Effector memory CD4-positive, alpha-beta T cell (primary cell): ENCODE data around the gene FBXO36.
"Not testable (repeated sequence)": the region's sequence is repeated elsewhere in the genome, so short reads cannot be mapped to it uniquely, and the experiment has no call there.

Experiments used
- DNase-seq, 3 donors: peaks; one replicate each; pipeline ENCODE4 v3.0.0-alpha.2; 2020
- H3K27ac ChIP-seq: 2 replicates; pipeline ENCODE4 v1.7.0; 2013; ENCODE audit warnings: mild to moderate bottlenecking, low read length, moderate library complexity; ENCODE audit not compliant: insufficient read depth, poor library complexity, severe bottlenecking
- H3K27me3 ChIP-seq: replicated peaks from 2 replicates; pipeline ENCODE4 v1.7.0; 2013; ENCODE audit warnings: mild to moderate bottlenecking, low read length; ENCODE audit not compliant: insufficient read depth, control insufficient read depth, poor library complexity, severe bottlenecking
- H3K36me3 ChIP-seq: 2 replicates; pipeline ENCODE4 v1.7.0; 2013; ENCODE audit warnings: mild to moderate bottlenecking, low read length, moderate library complexity; ENCODE audit not compliant: control insufficient read depth, insufficient read depth
- H3K4me1 ChIP-seq: 2 replicates; pipeline ENCODE4 v1.7.0; 2013; ENCODE audit warnings: low read length, mild to moderate bottlenecking; ENCODE audit not compliant: control insufficient read depth, insufficient read depth, poor library complexity, severe bottlenecking
- H3K4me3 ChIP-seq: 2 replicates; pipeline ENCODE4 v1.7.0; 2013; ENCODE audit warnings: low read length, low read depth, mild to moderate bottlenecking; ENCODE audit not compliant: insufficient read depth, poor library complexity, severe bottlenecking
- H3K9me3 ChIP-seq: 2 replicates; pipeline ENCODE4 v1.7.0; 2013; ENCODE audit warnings: mild to moderate bottlenecking, low read length, moderate library complexity; ENCODE audit not compliant: control insufficient read depth

Gene FBXO36

GRCh38 chr2:229955663-229956062 is 33.4 kb downstream of the FBXO36 start:
- Histone ChIP-seq H3K27ac (no peak overlapping the region), H3K9me3 (no peaks in the 10 kb centered on the region), H3K27me3 (no peaks in the 10 kb centered on the region), H3K4me1 (no peaks in the 10 kb centered on the region), H3K4me3 (no peak overlapping the region), H3K36me3 (no peaks in the 10 kb centered on the region)
- no peak for DNase-seq

- Histone ChIP-seq H3K27me3 (no peaks in the 10 kb centered on the region), H3K9me3 (no peaks in the 10 kb centered on the region), H3K36me3 (no peaks in the 10 kb centered on the region), H3K27ac (no peak overlapping the region), H3K4me1 (no peaks in the 10 kb centered on the region), H3K4me3 (no peak overlapping the region)
- DNase-seq = no peak
Measured at GRCh38 chr2:229956491-229956890, 34.2 kb downstream of the FBXO36 start.

- H3K27me3 ChIP-seq, DNase-seq, H3K27ac ChIP-seq, H3K36me3 ChIP-seq, H3K9me3 ChIP-seq, H3K4me3 ChIP-seq, H3K4me1 ChIP-seq: not testable (repeated sequence)
Measured at GRCh38 chr2:229963596-229963995, 41.3 kb downstream of the FBXO36 start.

GRCh38 chr2:229969921-229970320 is 47.6 kb downstream of the FBXO36 start:
- H3K4me1 ChIP-seq = no peaks in the 10 kb centered on the region
- H3K9me3 ChIP-seq = no peaks in the 10 kb centered on the region
- no peak overlapping the region for H3K27ac ChIP-seq
- no peak for DNase-seq
- no peaks in the 10 kb centered on the region for H3K36me3 ChIP-seq
- H3K27me3 ChIP-seq = no peaks in the 10 kb centered on the region
- H3K4me3 ChIP-seq = no peak overlapping the region

- no peaks in the 10 kb centered on the region for H3K4me1 ChIP-seq
Measured at GRCh38 chr2:229970406-229970805, 48.1 kb downstream of the FBXO36 start.

GRCh38 chr2:229971298-229971790 is 49.0 kb downstream of the FBXO36 start:
- Histone ChIP-seq H3K9me3 (no peaks in the 10 kb centered on the region), H3K36me3 (no peaks in the 10 kb centered on the region), H3K4me3 (no peak overlapping the region), H3K27ac (no peak overlapping the region), H3K27me3 (no peaks in the 10 kb centered on the region), H3K4me1 (no peaks in the 10 kb centered on the region)
- no peak for DNase-seq

More at GRCh38 chr2:229970406-229970805, 48.1 kb downstream of the FBXO36 start:
- H3K36me3 ChIP-seq = no peaks in the 10 kb centered on the region
- H3K27ac ChIP-seq = no peak overlapping the region
- no peak for DNase-seq
- H3K27me3 ChIP-seq = no peaks in the 10 kb centered on the region
- H3K4me3 ChIP-seq = no peak overlapping the region
- H3K9me3 ChIP-seq = no peaks in the 10 kb centered on the region

- H3K27ac ChIP-seq = no peak overlapping the region
- H3K4me3 ChIP-seq = no peak overlapping the region
- H3K27me3 ChIP-seq = no peaks in the 10 kb centered on the region
- H3K4me1 ChIP-seq = no peaks in the 10 kb centered on the region
- no peaks in the 10 kb centered on the region for H3K36me3 ChIP-seq
- H3K9me3 ChIP-seq = no peaks in the 10 kb centered on the region
- DNase-seq = no peak
Measured at GRCh38 chr2:229974266-229974665, 52.0 kb downstream of the FBXO36 start.

GRCh38 chr2:229980431-229981184 is 58.3 kb downstream of the FBXO36 start:
- Histone ChIP-seq H3K27ac (no peak overlapping the region), H3K4me3 (no peak overlapping the region)

GRCh38 chr2:229993236-229993635 is 70.9 kb downstream of the FBXO36 start:
- no peak overlapping the region for H3K27ac ChIP-seq
- H3K9me3 ChIP-seq = no peaks in the 10 kb centered on the region
- no peaks in the 10 kb centered on the region for H3K36me3 ChIP-seq
- DNase-seq = no peak
- H3K27me3 ChIP-seq = no peaks in the 10 kb centered on the region
- H3K4me3 ChIP-seq = no peak overlapping the region
- no peaks in the 10 kb centered on the region for H3K4me1 ChIP-seq

More at GRCh38 chr2:229980431-229981184, 58.3 kb downstream of the FBXO36 start:
- DNase-seq = no peak
- H3K36me3 ChIP-seq = no peaks in the 10 kb centered on the region
- H3K27me3 ChIP-seq = no peaks in the 10 kb centered on the region
- no peaks in the 10 kb centered on the region for H3K9me3 ChIP-seq
- H3K4me1 ChIP-seq = peaks cover 5% of the 10 kb centered on the region

GRCh38 chr2:229996320-229996719 is 74.0 kb downstream of the FBXO36 start:
- H3K4me3 ChIP-seq = no peak overlapping the region
- H3K4me1 ChIP-seq = no peaks in the 10 kb centered on the region
- H3K9me3 ChIP-seq = no peaks in the 10 kb centered on the region
- H3K27me3 ChIP-seq = no peaks in the 10 kb centered on the region
- H3K27ac ChIP-seq = no peak overlapping the region
- no peaks in the 10 kb centered on the region for H3K36me3 ChIP-seq
- DNase-seq = no peak
